H9 (cell line): ENCODE data around the gene MAPK8IP1. TPM values are rescaled to one million over a fixed set of nuclear protein-coding genes. Genes with fewer than 3 reads are reported as not detected.
A peak's percentile ranks its signal among the peaks of the same experiment; 100 is the strongest.

Experiments
- DNase-seq: peaks from one replicate; pipeline ENCODE4 v3.0.0-alpha.2; 2017
- H2AFZ ChIP-seq: one replicate; pipeline ENCODE4 v1.6.1; 2013; ENCODE audit warnings: mild to moderate bottlenecking, low read length, control low read depth, moderate library complexity
- H2AK5ac ChIP-seq: 2 replicates; pipeline ENCODE4 v1.6.1; 2013; ENCODE audit warnings: low read length, control low read depth, mixed read lengths; ENCODE audit not compliant: insufficient read length
- H2BK120ac ChIP-seq: one replicate; pipeline ENCODE4 v1.6.1; 2013; ENCODE audit warnings: low read depth, mild to moderate bottlenecking, low read length, control low read depth, inconsistent platforms; ENCODE audit not compliant: poor library complexity, severe bottlenecking
- H2BK12ac ChIP-seq: 2 replicates; pipeline ENCODE4 v1.6.1; 2013; ENCODE audit warnings: low read length, control low read depth, mixed read lengths, low read depth; ENCODE audit not compliant: insufficient read length
- H2BK15ac ChIP-seq: 2 replicates; pipeline ENCODE4 v1.6.1; 2013; ENCODE audit warnings: low read depth, low read length, control low read depth
- H2BK20ac ChIP-seq: one replicate; pipeline ENCODE4 v1.6.1; 2013; ENCODE audit warnings: low read depth, mild to moderate bottlenecking, low read length, control low read depth, inconsistent platforms; ENCODE audit not compliant: poor library complexity, severe bottlenecking
- H2BK5ac ChIP-seq: 2 replicates; pipeline ENCODE4 v1.6.1; 2013; ENCODE audit warnings: low read length, control low read depth, mixed read lengths; ENCODE audit not compliant: insufficient read length
- H3K14ac ChIP-seq: 2 replicates; pipeline ENCODE4 v1.6.1; 2013; ENCODE audit warnings: low read length, control low read depth; ENCODE audit not compliant: insufficient read depth
- H3K18ac ChIP-seq: 2 replicates; pipeline ENCODE4 v1.6.1; 2013; ENCODE audit warnings: low read depth, mild to moderate bottlenecking, mixed read lengths, low read length, control low read depth; ENCODE audit not compliant: insufficient read length
- H3K23ac ChIP-seq: 2 replicates; pipeline ENCODE4 v1.6.1; 2013; ENCODE audit warnings: low read length, control low read depth, mixed read lengths, low read depth; ENCODE audit not compliant: insufficient read length
- H3K23me2 ChIP-seq: 2 replicates; pipeline ENCODE4 v1.6.1; 2013; ENCODE audit warnings: low read depth, mild to moderate bottlenecking, mixed read lengths, low read length, control low read depth; ENCODE audit not compliant: insufficient read length, poor library complexity, severe bottlenecking
- H3K27ac ChIP-seq: 2 replicates; pipeline ENCODE4 v1.5.1; 2013; ENCODE audit warnings: low read length, control low read depth, mixed read lengths, low read depth; ENCODE audit not compliant: insufficient read length
- H3K27me3 ChIP-seq: 2 replicates; pipeline ENCODE4 v1.6.1; 2013; ENCODE audit warnings: low read length, control low read depth, inconsistent platforms; ENCODE audit not compliant: insufficient read depth
- H3K4ac ChIP-seq: 2 replicates; pipeline ENCODE4 v1.6.1; 2013; ENCODE audit warnings: low read depth, mild to moderate bottlenecking, control low read depth, inconsistent platforms, low read length, moderate library complexity
- H3K4me1 ChIP-seq: 2 replicates; pipeline ENCODE4 v1.6.1; 2013; ENCODE audit warnings: low read length, control low read depth, inconsistent platforms; ENCODE audit not compliant: insufficient read depth
- H3K4me2 ChIP-seq: 2 replicates; pipeline ENCODE4 v1.6.1; 2013; ENCODE audit warnings: low read length, control low read depth, mixed read lengths; ENCODE audit not compliant: insufficient read length, insufficient read depth
- H3K56ac ChIP-seq: 2 replicates; pipeline ENCODE4 v1.6.1; 2013; ENCODE audit warnings: low read depth, mild to moderate bottlenecking, mixed read lengths, low read length, control low read depth; ENCODE audit not compliant: insufficient read length
- H3K79me1 ChIP-seq: 2 replicates; pipeline ENCODE4 v1.6.1; 2013; ENCODE audit warnings: low read depth, mild to moderate bottlenecking, moderate library complexity, low read length, control low read depth, inconsistent platforms; ENCODE audit not compliant: insufficient read depth, poor library complexity, severe bottlenecking
- H3K79me2 ChIP-seq: 2 replicates; pipeline ENCODE4 v1.6.1; 2013; ENCODE audit warnings: low read length, control low read depth, inconsistent platforms; ENCODE audit not compliant: insufficient read depth
- H3K9ac ChIP-seq: 2 replicates; pipeline ENCODE4 v1.6.1; 2013; ENCODE audit warnings: low read length, control low read depth, mixed read lengths; ENCODE audit not compliant: insufficient read length; ENCODE audit errors: extremely low read depth
- H3K9me3 ChIP-seq: one replicate; pipeline ENCODE4 v1.6.1; 2013; ENCODE audit warnings: low read depth, low read length, inconsistent platforms; ENCODE audit not compliant: control insufficient read depth
- H3T11ph ChIP-seq: one replicate; pipeline ENCODE4 v1.6.1; 2013; ENCODE audit warnings: mild to moderate bottlenecking, low read length, control low read depth, inconsistent platforms
- H4K20me1 ChIP-seq: one replicate; pipeline ENCODE4 v1.6.1; 2013; ENCODE audit not compliant: control insufficient read depth, insufficient read length, insufficient read depth
- H4K5ac ChIP-seq: 2 replicates; pipeline ENCODE4 v1.6.1; 2013; ENCODE audit warnings: low read depth, mild to moderate bottlenecking, mixed read lengths, low read length, control low read depth; ENCODE audit not compliant: insufficient read length
- H4K8ac ChIP-seq: replicated peaks from 2 replicates; pipeline ENCODE4 v1.6.1; 2013; ENCODE audit warnings: low read length, control low read depth, mixed read lengths, low read depth; ENCODE audit not compliant: insufficient read length
- H4K91ac ChIP-seq: 2 replicates; pipeline ENCODE4 v1.6.1; 2013; ENCODE audit warnings: low read depth, mild to moderate bottlenecking, moderate library complexity, mixed read lengths, low read length, control low read depth; ENCODE audit not compliant: insufficient read length
- H3K27ac Mint-ChIP-seq, 3 experiments: 2 replicates in 2 of 3; 3 replicates in 1 of 3; pipeline ENCODE4 v1.8.0; 2020 to 2021; ENCODE audit warnings: mixed read lengths in 3 of 3, mild to moderate bottlenecking in 1 of 3, moderate library complexity in 1 of 3
- H3K27me3 Mint-ChIP-seq: 2 replicates; pipeline ENCODE4 v1.8.0; 2021; ENCODE audit warnings: low read depth, mild to moderate bottlenecking, moderate library complexity, mixed read lengths
- H3K36me3 Mint-ChIP-seq, 3 experiments: 2 replicates in 2 of 3; 3 replicates in 1 of 3; pipeline ENCODE4 v1.8.0; 2020 to 2021; ENCODE audit warnings: low read depth in 3 of 3, mixed read lengths in 3 of 3; ENCODE audit not compliant: insufficient read depth in 1 of 3
- H3K4me1 Mint-ChIP-seq, 2 experiments: 2 replicates each; pipeline ENCODE4 v1.8.0; 2020; ENCODE audit warnings: mixed read lengths in 2 of 2
- H3K4me3 Mint-ChIP-seq, 2 experiments: 2 replicates in 1 of 2; 3 replicates in 1 of 2; pipeline ENCODE4 v1.8.0; 2020 to 2021; ENCODE audit warnings: mild to moderate bottlenecking in 2 of 2, mixed read lengths in 2 of 2, moderate library complexity in 1 of 2
- H3K9me3 Mint-ChIP-seq, 2 experiments: 2 replicates in 1 of 2; 3 replicates in 1 of 2; pipeline ENCODE4 v1.8.0; 2020; ENCODE audit warnings: mild to moderate bottlenecking in 2 of 2, mixed read lengths in 2 of 2, moderate library complexity in 1 of 2
- WGBS: extraction: QIAGEN DNeasy Blood & Tissue Kit; methylation state at CpG from one replicate; pipeline ENCODE4 v1.1.7; 2013; ENCODE audit warnings: missing lambda C conversion rate, low lambda C conversion rate, mixed read lengths; ENCODE audit not compliant: insufficient read length; ENCODE audit errors: extremely low coverage; 5-methylcytosine and 5-hydroxymethylcytosine counted together
- total RNA-seq: library from RNA; stranded (reverse); gene quantifications from 2 replicates; pipeline ENCODE4 v1.2.1, GENCODE V29; 2021
- TF ChIP-seq, protein P1 (sequence below): fragments of 200-600 bp; sonication (generic); conservative IDR thresholded peaks from 3 replicates; pipeline ENCODE4 v1.8.0; 2021; ENCODE audit warnings: antibody characterized with exemption, mild to moderate bottlenecking

Gene MAPK8IP1
- total RNA-seq, 1 experiment from 2014 or later, result 30.2 TPM

DNA sequence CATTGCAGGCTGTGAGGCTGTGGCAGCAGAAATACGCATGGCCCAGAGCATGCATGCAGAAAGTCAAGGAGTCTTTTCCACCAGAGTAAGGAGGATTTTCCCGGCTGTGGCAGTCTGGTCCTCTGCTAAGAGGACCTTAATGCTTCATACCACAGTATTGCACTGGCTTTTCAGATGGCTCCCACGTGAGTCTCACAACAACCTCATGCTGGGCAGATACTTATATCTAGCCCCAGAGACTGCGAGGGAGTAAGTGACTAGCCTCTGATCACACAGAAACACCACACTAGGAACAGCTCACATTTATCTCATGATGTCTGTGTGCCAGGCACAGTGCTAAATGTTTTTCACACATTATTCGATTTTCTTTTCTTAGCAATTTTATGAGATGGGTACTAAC is 30.1 kb upstream of the MAPK8IP1 start:
- Mint-ChIP-seq H3K4me1 (peaks cover 42 to 64% of the 10 kb centered on the region in 2 experiments), H3K4me3 (no peak overlapping the region; a peak in 1 of 5 replicates)

More for the DNA sequence above, 30.1 kb upstream of the MAPK8IP1 start:
- Histone ChIP-seq H2BK20ac (no peak overlapping the region), H3K79me1 (no peaks in the 10 kb centered on the region), H3K14ac (no peak overlapping the region), H4K91ac (no peak overlapping the region), H3K9me3 (no peaks in the 10 kb centered on the region), H3K27ac (no peak overlapping the region), H3K79me2 (no peaks in the 10 kb centered on the region; the same call in 1 of the 2 replicates), H2BK15ac (no peak overlapping the region), H4K8ac (no peak overlapping the region), H2BK5ac (no peak overlapping the region), H3T11ph (no peak overlapping the region), H3K4me1 (peaks cover 4% of the 10 kb centered on the region), H3K56ac (no peak overlapping the region), H4K5ac (no peak overlapping the region), H3K27me3 (no peaks in the 10 kb centered on the region), H4K20me1 (no peaks in the 10 kb centered on the region), H2BK12ac (no peak overlapping the region), H3K23me2 (no peaks in the 10 kb centered on the region), H3K9ac (no peak overlapping the region), H3K4ac (no peak overlapping the region), H3K23ac (no peak overlapping the region), H3K4me2 (no peak overlapping the region), H2AK5ac (no peak overlapping the region), H2BK120ac (no peak overlapping the region), H2AFZ (no peak overlapping the region), H3K18ac (no peak overlapping the region)
- Mint-ChIP-seq H3K27ac (peak overlapping the region in 1 of 3 experiments; percentile 40; a peak in 2 of 7 replicates), H3K9me3 (no peaks in the 10 kb centered on the region), H3K36me3 (peaks cover 8 to 21% (median 17%) of the 10 kb centered on the region in 3 experiments; a peak in 6 of 7 replicates), H3K27me3 (no peaks in the 10 kb centered on the region)
- DNase-seq, result no peak
- WGBS, result no CpG with 5 or more reads among the region's 5 CpGs
- TF ChIP-seq, protein P1, sequence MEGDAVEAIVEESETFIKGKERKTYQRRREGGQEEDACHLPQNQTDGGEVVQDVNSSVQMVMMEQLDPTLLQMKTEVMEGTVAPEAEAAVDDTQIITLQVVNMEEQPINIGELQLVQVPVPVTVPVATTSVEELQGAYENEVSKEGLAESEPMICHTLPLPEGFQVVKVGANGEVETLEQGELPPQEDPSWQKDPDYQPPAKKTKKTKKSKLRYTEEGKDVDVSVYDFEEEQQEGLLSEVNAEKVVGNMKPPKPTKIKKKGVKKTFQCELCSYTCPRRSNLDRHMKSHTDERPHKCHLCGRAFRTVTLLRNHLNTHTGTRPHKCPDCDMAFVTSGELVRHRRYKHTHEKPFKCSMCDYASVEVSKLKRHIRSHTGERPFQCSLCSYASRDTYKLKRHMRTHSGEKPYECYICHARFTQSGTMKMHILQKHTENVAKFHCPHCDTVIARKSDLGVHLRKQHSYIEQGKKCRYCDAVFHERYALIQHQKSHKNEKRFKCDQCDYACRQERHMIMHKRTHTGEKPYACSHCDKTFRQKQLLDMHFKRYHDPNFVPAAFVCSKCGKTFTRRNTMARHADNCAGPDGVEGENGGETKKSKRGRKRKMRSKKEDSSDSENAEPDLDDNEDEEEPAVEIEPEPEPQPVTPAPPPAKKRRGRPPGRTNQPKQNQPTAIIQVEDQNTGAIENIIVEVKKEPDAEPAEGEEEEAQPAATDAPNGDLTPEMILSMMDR, result no peak
